Activated CD8-positive, alpha-beta memory T cell treated with anti-CD3 and anti-CD28 coated beads for 1 hour (primary cell): Measurements from ENCODE around the gene SERPINB10.

Experiments
- DNase-seq, 2 donors: peaks; one replicate each; pipeline ENCODE4 v3.0.0-alpha.2; 2020; ENCODE audit warnings: low read depth in 1 of 2; ENCODE audit errors: extremely low read depth in 1 of 2

The SERPINB10 gene

GRCh38 chr18:63979409-63979920 is 71.7 kb downstream of the SERPINB10 start:
- DNase-seq: no peak

- no peak for DNase-seq
These were observed 72.3 kb downstream of the SERPINB10 start for GRCh38 chr18:63980027-63980426.

DNA sequence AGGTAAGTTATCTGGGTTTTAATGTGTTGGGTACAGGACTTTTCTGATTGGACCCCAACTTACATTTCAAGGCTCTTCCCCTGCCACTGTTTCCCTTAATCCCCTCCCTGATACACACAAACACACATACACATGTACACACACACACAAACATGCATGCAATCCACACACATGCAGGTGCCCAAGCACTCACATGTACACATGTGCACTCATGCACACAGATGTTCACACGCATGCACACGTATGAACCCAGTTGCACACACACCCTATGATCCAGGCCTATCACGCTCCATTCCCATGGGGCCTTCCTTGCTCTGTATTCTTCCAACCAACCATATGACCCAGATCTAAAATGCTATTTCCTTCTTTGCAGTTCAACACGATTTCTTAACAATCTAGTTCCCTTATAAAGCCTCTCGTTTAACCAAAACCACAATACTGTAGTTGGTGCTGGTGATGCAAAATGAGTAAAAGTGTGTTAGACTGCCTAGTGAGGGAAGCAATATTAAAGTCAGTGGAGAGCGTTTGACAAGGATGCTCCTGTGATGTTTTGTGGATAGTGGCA is 73.2 kb downstream of the SERPINB10 start:
- no peak for DNase-seq

DNA sequence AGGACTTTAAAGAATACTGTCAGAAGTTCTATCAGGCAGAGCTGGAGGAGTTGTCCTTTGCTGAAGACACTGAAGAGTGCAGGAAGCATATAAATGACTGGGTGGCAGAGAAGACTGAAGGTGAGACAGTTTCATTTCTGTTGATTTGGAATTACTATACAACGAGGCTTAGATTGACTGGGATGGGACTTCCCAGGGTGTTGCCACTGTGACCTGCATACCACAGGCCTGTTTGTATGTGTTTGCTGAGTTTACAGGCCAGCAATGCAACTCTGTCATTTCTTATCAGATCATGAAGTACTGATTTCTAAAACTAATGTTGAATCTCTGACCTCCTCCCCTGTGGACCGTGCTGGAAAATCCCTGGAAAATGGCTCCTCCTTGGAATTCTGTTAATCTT is 74.0 kb downstream of the SERPINB10 start:
- no peak for DNase-seq

DNA sequence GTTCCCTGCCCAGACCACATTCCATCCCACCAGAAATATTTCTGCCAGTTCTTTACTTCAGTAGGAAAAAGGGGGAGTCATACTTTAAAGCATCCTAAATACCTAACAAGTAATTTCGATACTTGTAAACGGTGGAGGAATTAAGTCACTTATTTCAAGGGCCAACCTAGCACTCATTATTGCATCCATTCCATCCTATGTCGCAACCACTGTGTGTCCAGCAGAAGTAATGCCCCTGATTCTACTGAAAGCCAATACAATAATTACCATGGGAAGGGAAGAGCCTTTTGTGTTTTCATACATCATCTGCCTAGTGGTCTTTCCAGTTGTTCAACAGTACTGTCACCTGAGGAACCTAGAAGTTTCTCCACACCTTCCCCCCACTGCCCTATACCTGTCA is 74.6 kb downstream of the SERPINB10 start:
- DNase-seq: no peak
